ENCODE measurements around the gene PROC.

PROC gene

GRCh38 chr2:127423880-127424279 lies 5.7 kb downstream of the PROC start:
- TF ChIP-seq CTCF (IDR thresholded peaks at IDR 0.05; ENCODE audit: insufficient read depth, low read length, missing control alignments): no peak
- CTCF ChIA-PET: interaction anchor here (1.2 to 2.2 kb wide), 2 partner anchors 9 to 56 kb away, joined by 6 to 9 read pairs; no protein-coding TSS in a partner anchor
- POLR2A ChIA-PET: no interaction called here
- no peak for DNase-seq (ENCODE audit: low read depth, low spot score)
- H3K4me3 ChIP-seq (ENCODE audit: low read depth, low read length): no peak overlapping the region; the same call in 1 of the 2 replicates

- H3K4me3 ChIP-seq (ENCODE audit: low read depth, low read length): no peak overlapping the region
- DNase-seq (ENCODE audit: low read depth, low spot score): no peak
- ChIA-PET CTCF (interaction anchor here (1.0 to 2.2 kb wide), 5 partner anchors 10 to 100 kb away, joined by 3 to 9 read pairs (median 5); no protein-coding TSS in a partner anchor), POLR2A (no interaction called here)
- TF ChIP-seq CTCF (IDR thresholded peaks at IDR 0.05; ENCODE audit: insufficient read depth, low read length, missing control alignments): no peak
Measured at GRCh38 chr2:127424598-127425520, 6.6 kb downstream of the PROC start.

GRCh38 chr2:127425540-127426490 lies 7.6 kb downstream of the PROC start:
- CTCF ChIA-PET: interaction anchor here (1.0 to 2.2 kb wide), 4 partner anchors 10 to 54 kb away, joined by 3 to 9 read pairs (median 4); no protein-coding TSS in a partner anchor
- H3K4me3 ChIP-seq (ENCODE audit: low read depth, low read length): no peak overlapping the region
- TF ChIP-seq CTCF (IDR thresholded peaks at IDR 0.05; ENCODE audit: insufficient read depth, low read length, missing control alignments): no peak
- POLR2A ChIA-PET: no interaction called here
- DNase-seq (ENCODE audit: low read depth, low spot score): no peak

- ChIA-PET CTCF (interaction anchor here (0.9 to 1.0 kb wide), 2 partner anchors 53 kb away, joined by 3 read pairs; no protein-coding TSS in a partner anchor), POLR2A (no interaction called here)
- DNase-seq (ENCODE audit: low read depth, low spot score): no peak
- TF ChIP-seq CTCF (IDR thresholded peaks at IDR 0.05; ENCODE audit: insufficient read depth, low read length, missing control alignments): no peak
- H3K4me3 ChIP-seq (ENCODE audit: low read depth, low read length): no peak overlapping the region
Measured at GRCh38 chr2:127426501-127427354, 8.5 kb downstream of the PROC start.

GRCh38 chr2:127427376-127428056 lies 9.3 kb downstream of the PROC start:
- no peak for DNase-seq (ENCODE audit: low read depth, low spot score)
- CTCF ChIA-PET: interaction anchor here (0.9 kb wide), 1 partner anchor 52 kb away, joined by 3 read pairs; no protein-coding TSS in a partner anchor
- H3K4me3 ChIP-seq (ENCODE audit: low read depth, low read length): no peak overlapping the region
- POLR2A ChIA-PET: no interaction called here
- no peak for TF ChIP-seq CTCF (IDR thresholded peaks at IDR 0.05; ENCODE audit: insufficient read depth, low read length, missing control alignments)

Data from AG04449 (cell line).